ENCODE measurements around the gene PLXNB3.
"Not testable (repeated sequence)": the region's sequence is repeated elsewhere in the genome, so short reads cannot be mapped to it uniquely, and the experiment has no call there.

Gene PLXNB3

GRCh38 chrX:153763989-153764755, at the start of gene PLXNB3:
TSS of gene PLXNB3 (plus strand) at chrX:153764249. CDS start at chrX:153765536, 1,287 bp downstream.
- no peak for FAIRE-seq

- FAIRE-seq, result no peak
These were observed 49.8 kb upstream of the PLXNB3 start for GRCh38 chrX:153714256-153714655.

GRCh38 chrX:153717445-153717844, 46.6 kb upstream of the PLXNB3 start:
- FAIRE-seq, result no peak

- FAIRE-seq, result no peak
These were observed 44.8 kb upstream of the PLXNB3 start for GRCh38 chrX:153719238-153719637.

GRCh38 chrX:153719701-153720100, 44.3 kb upstream of the PLXNB3 start:
- FAIRE-seq, result no peak

- no peak for FAIRE-seq
These were observed 41.2 kb upstream of the PLXNB3 start for GRCh38 chrX:153722704-153723350.

GRCh38 chrX:153723351-153724251, 40.4 kb upstream of the PLXNB3 start:
- FAIRE-seq, result no peak

GRCh38 chrX:153724252-153725038, 39.6 kb upstream of the PLXNB3 start, which contains the start of the genes ABCD1 and BCAP31:
TSS of gene ABCD1 (plus strand) at chrX:153724856. CDS start at chrX:153725267, 411 bp downstream.
TSS of gene BCAP31 (minus strand) at chrX:153724387. CDS start at chrX:153723244, 1,143 bp downstream.
- no peak for FAIRE-seq

GRCh38 chrX:153725039-153725831, 38.8 kb upstream of the PLXNB3 start:
- FAIRE-seq, result no peak

GRCh38 chrX:153725832-153726285, 38.2 kb upstream of the PLXNB3 start:
- FAIRE-seq, result no peak

- no peak for FAIRE-seq
These were observed 37.5 kb upstream of the PLXNB3 start for GRCh38 chrX:153726286-153727122.

GRCh38 chrX:153727123-153727931, 36.7 kb upstream of the PLXNB3 start:
- FAIRE-seq, result no peak

DNA sequence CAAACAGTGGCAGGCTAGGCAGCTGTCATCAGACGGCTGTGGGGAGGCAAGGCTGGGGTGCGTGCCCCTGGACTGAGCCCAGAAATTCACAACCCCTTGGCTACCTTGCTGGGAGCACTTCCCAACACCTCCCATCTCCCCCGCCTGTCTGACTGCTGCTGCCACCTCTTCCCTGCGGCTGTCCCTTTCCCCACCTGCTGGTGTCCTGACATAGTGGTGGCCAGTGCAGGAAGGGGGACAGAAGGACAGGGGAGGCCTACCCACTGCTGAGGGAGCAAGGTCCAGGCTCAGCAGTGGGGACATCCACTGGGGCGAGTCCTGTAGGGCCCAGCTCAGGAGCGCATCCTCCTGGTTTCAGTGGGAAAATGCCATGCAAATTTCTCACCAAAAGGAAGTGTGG, 36.0 kb upstream of the PLXNB3 start:
- FAIRE-seq, result no peak

DNA sequence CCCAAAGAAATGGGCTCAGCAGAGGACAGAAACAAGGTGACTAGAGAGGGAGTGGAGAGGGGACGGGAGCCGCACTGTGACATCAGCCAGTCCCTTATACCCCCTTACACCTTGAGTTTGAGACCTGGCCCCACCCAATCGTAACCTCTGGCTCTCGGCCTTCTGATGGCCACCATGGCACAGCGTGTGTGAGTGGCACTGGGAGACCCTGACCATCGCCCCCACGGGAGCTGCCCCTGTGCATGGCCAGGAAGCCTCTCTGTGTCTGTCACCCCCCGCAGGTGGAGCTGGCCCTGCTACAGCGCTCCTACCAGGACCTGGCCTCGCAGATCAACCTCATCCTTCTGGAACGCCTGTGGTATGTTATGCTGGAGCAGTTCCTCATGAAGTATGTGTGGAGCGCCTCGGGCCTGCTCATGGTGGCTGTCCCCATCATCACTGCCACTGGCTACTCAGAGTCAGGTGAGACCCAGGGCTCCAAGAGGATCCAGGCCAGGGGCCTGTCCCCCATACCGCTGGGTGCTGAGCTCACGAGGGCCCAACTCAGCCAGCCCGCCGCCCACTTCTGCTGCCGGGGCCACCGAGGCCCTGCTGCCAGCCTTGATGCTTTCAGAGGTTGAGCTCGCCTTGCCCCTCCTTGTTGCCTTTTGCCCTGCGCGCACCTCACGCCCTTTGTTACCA, 35.0 kb upstream of the PLXNB3 start:
- FAIRE-seq, result no peak

DNA sequence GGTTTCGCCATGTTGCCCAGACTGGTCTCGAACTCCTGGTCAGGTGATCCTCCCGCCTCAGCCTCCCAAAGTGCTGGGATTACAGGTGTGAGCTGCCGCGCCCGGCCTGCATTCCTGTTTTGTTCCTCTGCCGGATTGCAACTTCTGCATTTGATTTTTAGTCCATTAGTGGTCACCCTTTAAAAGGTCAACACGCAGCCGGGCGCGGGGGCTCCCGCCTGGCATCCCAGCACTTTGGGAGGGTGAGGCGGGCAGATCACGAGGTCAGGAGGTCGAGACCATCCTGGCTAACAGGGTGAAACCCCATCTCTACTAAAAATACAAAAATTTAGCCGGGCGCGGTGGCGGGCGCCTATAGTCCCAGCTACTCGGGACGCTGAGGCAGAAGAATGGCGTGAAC, 33.9 kb upstream of the PLXNB3 start:
- FAIRE-seq, result not testable (repeated sequence)

DNA sequence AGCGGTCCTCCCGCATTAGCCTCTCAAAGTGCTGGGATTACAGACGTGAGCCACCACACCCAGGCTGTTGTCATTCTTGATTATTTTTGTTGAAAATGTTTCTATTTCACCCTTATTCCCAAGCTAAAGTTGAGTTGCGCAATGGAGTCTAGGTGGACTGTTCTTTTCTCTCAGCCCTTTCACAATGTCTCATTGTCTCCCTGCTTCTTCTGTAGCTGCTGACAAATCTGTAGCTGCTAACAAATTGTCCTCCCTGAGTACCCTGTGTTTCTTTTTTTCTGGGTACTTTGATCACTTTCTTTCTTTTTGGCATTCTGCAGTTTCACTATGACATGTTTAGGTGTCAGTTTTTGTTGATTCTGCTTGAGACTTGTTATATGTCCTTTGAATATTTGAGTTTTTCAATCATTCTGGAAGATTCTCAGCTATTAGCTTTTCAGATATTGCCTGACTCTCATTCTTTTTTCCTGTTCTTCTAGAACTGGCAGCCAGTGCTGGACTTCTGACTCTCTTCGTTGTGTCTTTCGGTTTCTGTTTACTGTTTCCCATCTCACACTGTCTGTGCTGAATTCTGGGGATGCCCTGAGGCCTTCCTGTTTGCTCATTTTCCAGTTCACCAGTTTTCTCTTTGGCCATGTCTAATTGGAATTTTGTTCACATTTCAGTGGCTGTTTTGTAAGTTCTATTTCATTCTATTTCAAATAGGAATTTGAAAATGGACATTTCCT, 32.8 kb upstream of the PLXNB3 start:
- FAIRE-seq, result no peak

DNA sequence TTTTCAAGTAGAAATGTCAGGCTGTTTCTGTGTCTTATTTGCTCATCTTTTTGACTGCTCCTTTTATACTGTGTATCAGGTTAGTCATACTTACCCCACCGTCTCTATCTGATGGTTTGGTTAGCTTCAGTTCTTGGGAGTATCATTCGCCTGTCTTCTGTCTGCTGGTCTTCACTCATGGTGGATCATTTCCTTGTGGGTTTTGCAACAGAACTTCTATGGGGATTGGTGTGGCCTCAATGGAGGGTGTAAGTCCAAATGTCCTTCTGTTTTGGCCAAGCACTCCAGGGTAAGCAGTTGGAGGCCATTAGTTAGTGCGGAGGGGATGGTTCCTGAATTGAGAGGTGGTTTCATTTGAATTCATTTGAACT, 32.2 kb upstream of the PLXNB3 start:
- FAIRE-seq, result no peak

DNA sequence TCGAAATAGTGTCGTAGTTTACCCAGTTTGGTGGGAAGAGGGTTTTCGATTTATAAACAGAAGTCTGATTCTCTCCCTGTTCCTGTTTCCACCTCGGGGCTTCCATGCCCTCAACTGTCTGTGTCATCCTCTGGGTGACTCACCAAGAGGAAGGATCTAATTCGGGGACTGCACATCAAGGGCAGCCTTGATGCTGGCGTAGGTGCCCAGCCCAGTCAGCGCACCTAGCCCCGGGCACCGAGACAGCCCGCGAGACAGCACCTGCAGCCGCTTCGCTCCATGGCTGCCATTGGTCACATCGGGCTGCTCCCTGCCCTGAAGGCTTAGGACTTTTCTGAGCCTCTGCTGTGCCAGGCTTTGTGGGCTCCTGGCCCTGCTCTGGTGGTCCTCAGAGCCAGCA, 31.6 kb upstream of the PLXNB3 start:
- FAIRE-seq, result no peak

Data from TTC549 (cell line).